Muscle layer of duodenum (tissue), 2 donors: Measurements from ENCODE around the gene RHBDD1.
"Not testable (repeated sequence)": the region's sequence is repeated elsewhere in the genome, so short reads cannot be mapped to it uniquely, and the experiment has no call there.

ENCODE experiments used
- H3K27ac ChIP-seq: one replicate; pipeline ENCODE4 v1.7.0; 2013; ENCODE audit warnings: mild to moderate bottlenecking, low read length
- H3K27me3 ChIP-seq: one replicate; pipeline ENCODE4 v1.7.0; 2013; ENCODE audit warnings: low read depth, mild to moderate bottlenecking, control low read depth, low read length
- H3K36me3 ChIP-seq, 2 donors: one replicate each; pipeline ENCODE4 v1.7.0; 2013; ENCODE audit warnings: low read length in 2 of 2, control low read depth in 1 of 2, mild to moderate bottlenecking in 1 of 2; ENCODE audit not compliant: insufficient read depth in 2 of 2, control insufficient read depth in 1 of 2
- H3K4me1 ChIP-seq, 2 donors: one replicate each; pipeline ENCODE4 v1.7.0; 2013; ENCODE audit warnings: low read length in 2 of 2, mild to moderate bottlenecking in 2 of 2, control low read depth in 1 of 2, moderate library complexity in 1 of 2; ENCODE audit not compliant: insufficient read depth in 2 of 2, control insufficient read depth in 1 of 2
- H3K4me3 ChIP-seq, 2 donors: one replicate each; pipeline ENCODE4 v1.7.0; 2013; ENCODE audit warnings: low read length in 2 of 2, low read depth in 1 of 2, mild to moderate bottlenecking in 1 of 2
- H3K9me3 ChIP-seq, 2 donors: one replicate each; pipeline ENCODE4 v1.7.0; 2013; ENCODE audit warnings: low read length in 2 of 2, control low read depth in 1 of 2, mild to moderate bottlenecking in 1 of 2; ENCODE audit not compliant: control insufficient read depth in 1 of 2
- donor health status: healthy.

Gene RHBDD1

GRCh38 chr2:226835420-226835795, 446 bp upstream of the RHBDD1 start:
- H3K36me3 ChIP-seq = peaks cover 0 to 4% of the 10 kb centered on the region in 2 donors
- H3K9me3 ChIP-seq = no peaks in the 10 kb centered on the region

GRCh38 chr2:226836548-226836885, 663 bp downstream of the RHBDD1 start:
- Histone ChIP-seq H3K4me3 (peak overlapping the region; percentile 70 to 79), H3K4me1 (peaks cover 12 to 20% of the 10 kb centered on the region in 2 donors), H3K27ac (peak overlapping the region; percentile 99), H3K27me3 (no peaks in the 10 kb centered on the region), H3K36me3 (peaks cover 0 to 4% of the 10 kb centered on the region in 2 donors), H3K9me3 (no peaks in the 10 kb centered on the region)

More at GRCh38 chr2:226835420-226835795, 446 bp upstream of the RHBDD1 start:
- Histone ChIP-seq H3K27me3 (no peaks in the 10 kb centered on the region), H3K27ac (peak overlapping the region; percentile 99), H3K4me3 (peak overlapping the region; percentile 70 to 79), H3K4me1 (peaks cover 12 to 20% of the 10 kb centered on the region in 2 donors)

GRCh38 chr2:226837334-226837733, 1.5 kb downstream of the RHBDD1 start:
- Histone ChIP-seq H3K36me3 (peaks cover 0 to 4% of the 10 kb centered on the region in 2 donors), H3K9me3 (no peaks in the 10 kb centered on the region), H3K4me3 (peak overlapping the region; percentile 70 to 79), H3K27ac (peak overlapping the region; percentile 99), H3K27me3 (no peaks in the 10 kb centered on the region), H3K4me1 (peaks cover 12 to 20% of the 10 kb centered on the region in 2 donors)

- Histone ChIP-seq H3K4me1 (peaks cover 12 to 20% of the 10 kb centered on the region in 2 donors), H3K27me3 (no peaks in the 10 kb centered on the region), H3K36me3 (peaks cover 0 to 4% of the 10 kb centered on the region in 2 donors), H3K27ac (no peak overlapping the region), H3K4me3 (no peak overlapping the region), H3K9me3 (no peaks in the 10 kb centered on the region)
Measured at GRCh38 chr2:226837787-226838603, 2.1 kb downstream of the RHBDD1 start.

GRCh38 chr2:226838722-226839121, 2.9 kb downstream of the RHBDD1 start:
- H3K27ac ChIP-seq = no peak overlapping the region
- H3K4me1 ChIP-seq = peaks cover 12 to 20% of the 10 kb centered on the region in 2 donors
- no peak overlapping the region for H3K4me3 ChIP-seq
- peaks cover 0 to 4% of the 10 kb centered on the region in 2 donors for H3K36me3 ChIP-seq
- no peaks in the 10 kb centered on the region for H3K27me3 ChIP-seq
- H3K9me3 ChIP-seq = no peaks in the 10 kb centered on the region

GRCh38 chr2:226839161-226839560, 3.3 kb downstream of the RHBDD1 start:
- Histone ChIP-seq H3K27ac (peak overlapping the region; percentile 3), H3K4me1 (peaks cover 12 to 20% of the 10 kb centered on the region in 2 donors), H3K27me3 (no peaks in the 10 kb centered on the region), H3K36me3 (peaks cover 0 to 4% of the 10 kb centered on the region in 2 donors), H3K4me3 (no peak overlapping the region), H3K9me3 (no peaks in the 10 kb centered on the region)

- Histone ChIP-seq H3K36me3 (peaks cover 0 to 4% of the 10 kb centered on the region in 2 donors), H3K27ac (no peak overlapping the region), H3K4me3 (no peak overlapping the region), H3K4me1 (peaks cover 12 to 18% of the 10 kb centered on the region in 2 donors), H3K27me3 (no peaks in the 10 kb centered on the region), H3K9me3 (no peaks in the 10 kb centered on the region)
Measured at GRCh38 chr2:226839951-226840350, 4.1 kb downstream of the RHBDD1 start.

GRCh38 chr2:226843001-226843400, 7.1 kb downstream of the RHBDD1 start:
- not testable (repeated sequence) for H3K9me3 ChIP-seq, H3K36me3 ChIP-seq, H3K27ac ChIP-seq, H3K4me1 ChIP-seq, H3K4me3 ChIP-seq, H3K27me3 ChIP-seq

- Histone ChIP-seq H3K27me3 (no peaks in the 10 kb centered on the region), H3K9me3 (no peaks in the 10 kb centered on the region), H3K4me1 (peaks cover 4 to 9% of the 10 kb centered on the region in 2 donors), H3K36me3 (no peaks in the 10 kb centered on the region), H3K27ac (no peak overlapping the region), H3K4me3 (no peak overlapping the region)
Measured at GRCh38 chr2:226845386-226846116, 9.7 kb downstream of the RHBDD1 start.

GRCh38 chr2:226847090-226847489, 11.2 kb downstream of the RHBDD1 start:
- H3K4me1 ChIP-seq = peaks cover 4 to 9% of the 10 kb centered on the region in 2 donors
- H3K9me3 ChIP-seq = no peaks in the 10 kb centered on the region
- no peaks in the 10 kb centered on the region for H3K27me3 ChIP-seq
- H3K36me3 ChIP-seq = no peaks in the 10 kb centered on the region
- H3K27ac ChIP-seq = no peak overlapping the region
- H3K4me3 ChIP-seq = no peak overlapping the region

- no peaks in the 10 kb centered on the region for H3K27me3 ChIP-seq
- no peaks in the 10 kb centered on the region for H3K36me3 ChIP-seq
- H3K27ac ChIP-seq = no peak overlapping the region
- H3K9me3 ChIP-seq = no peaks in the 10 kb centered on the region
- H3K4me1 ChIP-seq = peaks cover 4 to 9% of the 10 kb centered on the region in 2 donors
- H3K4me3 ChIP-seq = no peak overlapping the region
Measured at GRCh38 chr2:226847511-226847910, 11.7 kb downstream of the RHBDD1 start.
